GM19463 (cell line): Measurements from ENCODE around the gene SLC25A12.
"Not testable (repeated sequence)": the region's sequence is repeated elsewhere in the genome, so short reads cannot be mapped to it uniquely, and the experiment has no call there.

Source experiments
- ATAC-seq: cut with Tn5 transposase; IDR thresholded peaks from one replicate; pipeline ENCODE4 v1.9.1; 2021; ENCODE audit warnings: mild to moderate bottlenecking, moderate library complexity; ENCODE audit not compliant: unreplicated experiment

SLC25A12 gene

GRCh38 chr2:171832489-171832888, 61.6 kb downstream of the SLC25A12 start:
- ATAC-seq, result no peak

GRCh38 chr2:171830039-171830438, 64.0 kb downstream of the SLC25A12 start:
- no peak for ATAC-seq

GRCh38 chr2:171824086-171824485, 70.0 kb downstream of the SLC25A12 start:
- ATAC-seq, result no peak

- ATAC-seq, result no peak
Observed at GRCh38 chr2:171822525-171823322, 71.3 kb downstream of the SLC25A12 start.

- ATAC-seq, result no peak
Observed at GRCh38 chr2:171819453-171819852, 74.6 kb downstream of the SLC25A12 start.

- no peak for ATAC-seq
Observed at GRCh38 chr2:171814883-171815282, 79.2 kb downstream of the SLC25A12 start.

GRCh38 chr2:171814174-171814573, 79.9 kb downstream of the SLC25A12 start:
- ATAC-seq, result no peak

GRCh38 chr2:171813729-171814128, 80.3 kb downstream of the SLC25A12 start:
- ATAC-seq, result no peak

- ATAC-seq, result no peak
Observed at GRCh38 chr2:171813126-171813525, 80.9 kb downstream of the SLC25A12 start.

GRCh38 chr2:171811245-171811628, 82.8 kb downstream of the SLC25A12 start:
- no peak for ATAC-seq

GRCh38 chr2:171810422-171811244, 83.4 kb downstream of the SLC25A12 start:
- ATAC-seq, result no peak

- ATAC-seq, result not testable (repeated sequence)
Observed at GRCh38 chr2:171808885-171809284, 85.2 kb downstream of the SLC25A12 start.

GRCh38 chr2:171807831-171808393, 86.1 kb downstream of the SLC25A12 start:
- ATAC-seq, result no peak

- ATAC-seq, result no peak
Observed at GRCh38 chr2:171807119-171807518, 86.9 kb downstream of the SLC25A12 start.

GRCh38 chr2:171804456-171804855, 89.6 kb downstream of the SLC25A12 start:
- no peak for ATAC-seq

GRCh38 chr2:171803757-171804156, 90.3 kb downstream of the SLC25A12 start:
- no peak for ATAC-seq

- no peak for ATAC-seq
Observed at GRCh38 chr2:171800639-171801038, 93.4 kb downstream of the SLC25A12 start.

- ATAC-seq, result no peak
Observed at GRCh38 chr2:171798156-171798820, 95.8 kb downstream of the SLC25A12 start.

GRCh38 chr2:171794918-171795317, 99.1 kb downstream of the SLC25A12 start:
- no peak for ATAC-seq

GRCh38 chr2:171793691-171794678, 100.1 kb downstream of the SLC25A12 start:
- no peak for ATAC-seq
